Islet precursor cell (in vitro differentiated cells): Measurements from ENCODE around the gene ZNF506.
"Not testable (repeated sequence)": the region's sequence is repeated elsewhere in the genome, so short reads cannot be mapped to it uniquely, and the experiment has no call there.

ENCODE experiments used
- DNase-seq: peaks from one replicate; pipeline ENCODE4 v3.0.0-alpha.2; 2018

Gene ZNF506

DNA sequence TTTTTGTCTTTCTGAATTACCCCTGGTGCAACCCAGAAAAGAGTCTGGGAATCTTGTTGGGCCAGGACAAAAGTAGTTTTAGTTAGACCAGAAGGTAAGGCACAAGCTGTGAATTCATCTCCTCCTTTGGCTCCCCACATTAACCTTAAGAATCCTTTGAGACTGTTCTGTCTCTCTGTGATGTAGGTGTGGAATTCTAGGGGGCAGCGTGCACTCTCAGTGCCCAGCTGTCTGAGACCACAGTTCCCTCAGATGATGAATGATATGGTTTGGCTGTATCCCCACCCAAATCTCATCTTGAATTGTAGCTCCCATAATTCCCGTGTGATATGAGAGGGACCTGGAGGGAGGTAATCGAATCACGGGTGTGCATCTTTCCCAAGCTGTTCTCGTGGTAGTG lies 43.9 kb downstream of the ZNF506 start:
- DNase-seq, result no peak

DNA sequence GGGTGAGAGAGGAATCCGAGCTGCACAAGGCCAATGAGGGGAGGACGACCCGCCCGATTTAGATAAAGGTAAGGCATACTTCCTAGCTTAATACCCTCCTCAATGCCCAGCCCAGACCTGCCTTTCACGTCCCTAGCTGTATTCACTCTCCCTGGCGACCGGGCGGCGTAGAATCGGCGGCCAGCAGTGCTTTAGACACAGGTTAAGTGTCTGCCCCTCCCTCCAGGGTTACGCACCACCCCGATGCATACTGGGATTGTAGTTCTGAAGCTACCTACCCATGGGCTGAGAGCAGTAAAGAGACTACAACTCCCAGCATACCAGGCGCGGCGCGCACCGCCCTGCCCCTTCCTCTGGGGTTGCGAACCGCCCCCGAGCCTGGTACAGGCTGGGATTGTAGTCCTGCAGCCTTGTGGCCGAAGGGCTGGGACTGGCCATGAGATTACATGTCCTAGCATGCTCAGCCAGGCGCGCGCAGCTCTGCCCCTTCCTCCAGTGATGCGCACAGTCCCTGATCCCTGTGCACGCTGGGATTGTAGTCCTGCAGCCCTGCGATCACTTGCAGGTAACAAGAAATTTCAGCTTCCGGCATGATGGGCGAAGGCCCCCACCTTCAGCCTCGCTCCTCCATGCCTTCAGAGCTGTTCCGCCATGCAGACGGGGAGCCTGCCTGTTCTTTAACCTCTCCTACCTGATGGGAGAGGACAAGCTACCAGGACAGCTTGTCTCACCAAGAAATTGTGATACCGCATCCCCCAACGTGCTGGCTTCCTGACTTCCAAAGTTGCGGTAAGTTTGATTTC lies 45.1 kb downstream of the ZNF506 start:
- peak; percentile 100 for DNase-seq

DNA sequence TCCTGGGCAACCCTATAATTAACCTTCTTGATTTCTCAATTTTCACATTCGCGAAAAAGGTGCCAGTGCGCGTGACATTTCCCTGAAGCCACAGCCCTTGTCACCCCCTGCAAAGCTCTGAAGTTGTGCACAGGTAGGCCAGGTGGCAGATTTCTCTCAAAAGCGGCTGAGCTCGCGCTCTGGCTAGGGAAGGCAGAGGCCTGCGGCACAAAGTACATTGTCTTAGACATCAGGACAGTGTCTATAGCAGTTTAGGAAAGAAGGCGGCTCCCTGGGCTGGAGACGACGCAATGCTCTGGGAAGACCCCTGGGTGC lies 45.7 kb downstream of the ZNF506 start:
- no peak for DNase-seq

DNA sequence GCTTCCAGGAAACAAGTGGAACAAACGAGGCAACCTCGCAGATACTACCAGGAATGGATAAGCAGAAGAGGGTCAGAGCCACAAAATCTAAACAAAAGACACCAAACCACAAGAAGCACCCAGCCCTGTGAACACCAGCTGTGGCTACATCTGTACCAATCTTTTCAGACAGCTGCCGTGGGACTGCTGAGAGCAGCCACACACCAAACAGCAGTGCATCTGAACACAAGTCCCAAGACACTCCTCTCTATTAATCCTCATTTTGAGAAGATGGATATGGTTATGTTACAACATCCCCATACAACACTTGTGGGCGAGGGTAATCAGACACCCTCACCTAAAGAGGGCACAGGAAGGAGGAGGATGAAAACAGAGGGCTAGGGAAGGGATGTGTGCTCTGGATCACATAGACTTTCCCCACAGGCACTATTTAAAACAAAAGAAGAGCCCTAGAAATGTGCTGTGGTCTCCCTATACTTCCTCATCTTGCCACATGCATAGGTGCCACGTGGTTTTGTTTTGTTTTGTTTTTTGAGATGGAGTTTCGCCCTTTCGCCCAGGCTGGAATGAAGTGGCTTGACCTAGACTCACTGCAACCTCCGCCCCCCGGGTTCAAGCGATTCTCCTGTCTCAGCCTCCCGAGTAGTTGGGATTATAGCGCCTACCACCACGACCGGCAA lies 47.1 kb downstream of the ZNF506 start:
- DNase-seq, result no peak

DNA sequence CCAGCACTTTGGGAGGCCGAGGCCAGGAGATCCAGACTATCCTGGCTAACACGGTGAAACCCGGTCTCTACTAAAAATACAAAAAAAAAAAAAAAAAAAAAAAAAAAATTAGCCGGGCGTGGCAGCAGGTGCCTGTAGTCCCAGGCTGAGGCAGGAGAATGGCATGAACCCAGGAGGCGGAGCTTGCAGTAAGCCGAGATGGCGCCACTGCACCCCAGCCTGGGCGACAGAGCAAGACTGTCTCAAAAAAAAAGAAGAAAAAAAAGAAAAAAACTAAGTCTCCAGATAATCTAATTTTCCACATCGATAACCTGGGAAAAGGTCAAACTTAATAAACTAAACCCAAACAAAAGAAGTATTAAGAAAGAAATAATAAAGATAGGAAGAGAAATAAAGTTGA lies 49.6 kb downstream of the ZNF506 start:
- not testable (repeated sequence) for DNase-seq

DNA sequence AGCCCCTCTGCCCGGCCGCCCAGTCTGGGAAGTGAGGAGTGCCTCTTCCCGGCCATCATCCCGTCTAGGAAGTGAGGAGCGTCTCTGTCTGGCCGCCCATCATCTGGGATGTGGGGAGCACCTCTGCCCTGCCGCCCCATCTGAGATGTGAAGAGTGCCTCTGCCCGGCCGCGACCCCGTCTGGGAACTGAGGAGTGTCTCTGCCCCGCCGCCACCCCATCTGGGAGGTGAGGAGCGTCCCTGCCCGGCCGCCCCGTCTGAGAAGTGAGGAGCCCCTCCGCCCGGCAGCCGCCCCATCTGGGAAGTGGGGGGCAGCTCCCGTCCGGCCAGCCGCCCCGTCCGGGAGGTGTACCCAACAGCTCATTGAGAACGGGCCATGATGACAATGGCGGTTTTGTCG lies 51.6 kb downstream of the ZNF506 start:
- not testable (repeated sequence) for DNase-seq

DNA sequence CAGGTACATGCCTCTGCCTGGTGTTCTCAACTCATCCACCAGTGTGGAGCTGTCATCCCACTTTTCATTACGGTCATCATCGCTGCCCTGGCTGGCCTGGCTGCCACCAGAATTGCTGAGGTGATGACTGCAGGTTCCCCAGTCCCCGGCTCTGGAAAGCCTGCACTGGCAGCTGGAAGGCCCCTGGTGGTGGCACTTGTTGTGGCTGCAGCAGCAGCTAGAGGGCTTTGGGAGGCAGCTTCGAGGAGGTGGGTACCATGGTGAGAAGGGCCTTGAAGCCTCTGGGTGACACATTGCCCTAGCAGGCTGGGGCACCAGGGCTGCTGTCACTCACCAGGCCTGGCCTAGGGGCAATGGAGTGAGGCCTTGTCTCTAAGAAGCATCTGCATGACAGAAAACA lies 63.4 kb downstream of the ZNF506 start:
- peak; percentile 51 for DNase-seq

DNA sequence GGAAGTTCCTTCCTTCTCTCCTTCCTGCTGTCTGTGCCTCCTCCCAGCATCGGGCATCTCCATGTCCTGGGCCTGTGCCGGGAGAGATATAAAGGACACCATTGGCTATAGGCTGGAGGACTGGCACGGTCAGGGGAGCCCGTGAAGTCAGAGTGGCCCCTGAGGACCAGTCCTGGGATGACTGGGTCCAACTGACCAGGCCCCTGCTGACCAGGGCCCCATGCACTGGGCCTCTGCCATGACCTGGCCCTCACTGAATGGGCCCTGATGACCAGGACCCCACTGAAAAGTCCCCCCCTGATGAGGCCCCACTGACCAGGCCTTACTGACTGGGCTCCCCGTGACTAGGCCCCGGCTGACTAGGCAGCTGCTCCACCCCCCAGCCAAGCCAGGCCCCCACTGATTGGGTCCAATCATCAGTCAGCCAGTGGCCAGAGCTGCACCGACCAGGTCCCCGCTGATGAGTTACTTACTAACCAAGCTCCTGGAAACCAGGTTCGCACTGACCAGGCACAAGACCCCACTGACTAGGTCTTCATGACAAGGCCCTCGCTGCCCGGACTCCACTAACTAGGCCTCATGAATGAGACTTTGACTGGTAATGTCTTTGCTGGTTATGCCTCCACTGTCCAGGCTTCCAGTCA lies 68.7 kb downstream of the ZNF506 start:
- DNase-seq, result no peak

DNA sequence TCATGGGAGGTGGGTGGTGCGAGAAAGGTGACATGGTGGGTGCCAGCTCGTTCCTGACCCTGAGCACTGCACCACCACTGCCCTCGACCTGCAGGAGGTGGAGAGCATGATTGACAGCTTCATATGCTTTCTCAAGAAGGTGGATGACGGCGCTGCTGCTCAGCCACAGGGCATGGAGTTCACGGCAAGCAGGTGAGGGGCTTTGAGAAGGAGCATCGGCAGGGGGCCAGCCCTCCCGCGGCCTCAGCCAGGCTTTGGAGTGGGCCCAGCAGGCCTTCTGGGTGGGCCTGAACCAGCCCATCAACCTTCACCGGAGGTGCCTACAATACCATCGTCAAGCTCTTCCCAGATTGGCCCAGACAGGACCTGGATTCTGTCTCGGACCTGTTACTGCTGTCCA lies 69.7 kb downstream of the ZNF506 start:
- peak; percentile 45 for DNase-seq

DNA sequence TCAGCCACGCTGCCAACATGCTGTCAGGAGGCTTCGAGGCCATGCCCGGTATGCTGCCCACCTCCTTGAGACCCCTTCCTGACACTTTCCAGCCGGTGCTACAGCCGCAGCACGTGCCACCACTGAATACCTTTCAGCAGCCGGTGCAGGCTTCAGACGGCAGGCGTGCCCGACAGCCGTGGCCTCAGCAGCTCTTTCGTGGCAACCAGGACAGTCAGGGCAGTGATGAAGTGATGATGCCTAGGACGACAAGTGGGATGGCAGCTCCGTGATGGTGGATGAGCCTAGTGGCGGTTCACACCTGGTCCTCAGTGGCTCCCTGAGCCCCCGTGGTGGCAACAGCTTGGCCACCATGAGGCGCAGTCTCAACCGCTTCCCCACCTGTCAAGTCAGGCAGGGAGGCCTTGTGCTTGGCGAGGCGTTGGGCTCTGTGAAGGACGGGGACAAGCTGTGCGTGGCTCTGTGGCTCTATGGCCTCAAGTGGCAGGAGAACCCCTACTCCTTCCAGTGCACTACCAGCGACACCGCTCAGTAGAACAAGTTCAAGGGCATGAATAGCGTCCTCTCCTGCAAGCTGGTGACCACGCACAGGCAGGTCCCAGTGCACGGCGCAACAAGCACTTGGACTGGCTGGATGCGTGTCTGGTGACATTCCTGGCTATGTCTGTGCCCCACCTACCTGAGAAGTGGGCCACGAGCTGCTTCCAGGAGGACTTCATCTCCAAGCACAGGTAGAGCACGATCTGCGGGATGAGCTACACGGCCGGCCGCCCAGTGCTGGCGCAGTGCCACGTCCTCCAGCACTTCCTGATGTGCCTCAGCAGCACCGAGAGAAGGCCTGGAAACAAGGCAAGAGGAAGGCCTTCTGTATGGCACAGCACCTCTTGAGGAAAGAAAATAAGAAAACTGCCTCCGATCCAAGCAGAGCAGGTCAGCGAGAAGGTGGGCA lies 70.4 kb downstream of the ZNF506 start:
- DNase-seq, result no peak

DNA sequence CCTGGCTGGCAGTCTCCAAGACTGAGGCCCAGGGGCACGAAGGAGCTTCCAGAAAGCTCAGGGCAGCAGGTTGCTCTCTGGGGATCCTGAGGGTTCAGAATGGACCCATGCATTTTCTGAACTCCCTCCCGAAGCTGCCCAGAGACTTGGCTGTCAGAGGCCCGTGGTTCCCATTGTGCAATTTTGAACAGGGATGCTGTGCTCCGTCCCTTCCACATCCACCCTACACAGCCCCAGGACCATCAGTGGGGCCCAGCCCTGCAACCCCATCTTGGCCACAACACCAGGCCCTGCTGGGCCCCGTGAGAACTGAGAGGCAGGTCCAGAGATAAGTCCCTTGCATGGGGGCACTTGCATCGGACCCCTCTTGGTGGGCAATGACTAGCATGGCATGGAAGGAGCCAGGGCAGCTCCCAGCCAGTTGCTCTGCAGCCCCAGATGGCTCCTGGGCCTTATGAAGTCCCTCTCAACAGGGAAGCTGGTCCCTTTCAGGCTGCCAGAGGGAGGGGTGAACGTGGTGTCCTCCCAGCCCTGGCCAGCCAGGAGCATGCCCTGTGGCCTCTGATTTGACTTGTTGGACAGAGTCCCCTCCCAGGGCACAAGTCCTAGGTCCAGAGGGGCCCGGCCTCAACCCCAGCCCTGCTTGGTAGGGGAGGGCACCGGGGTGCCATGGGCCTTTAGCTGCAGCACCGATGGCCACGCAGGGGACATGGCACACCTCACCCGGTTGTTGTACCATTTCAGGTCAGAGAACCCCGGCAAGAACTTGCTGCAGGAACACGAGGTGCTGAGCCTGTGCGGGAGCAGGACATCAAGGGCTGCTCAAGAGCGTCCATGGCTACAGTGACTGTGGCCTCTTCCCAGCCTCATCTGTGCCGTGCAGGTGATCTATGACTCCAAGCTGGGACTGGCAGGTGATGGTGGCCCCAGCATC lies 71.4 kb downstream of the ZNF506 start:
- peak; percentile 43 for DNase-seq

DNA sequence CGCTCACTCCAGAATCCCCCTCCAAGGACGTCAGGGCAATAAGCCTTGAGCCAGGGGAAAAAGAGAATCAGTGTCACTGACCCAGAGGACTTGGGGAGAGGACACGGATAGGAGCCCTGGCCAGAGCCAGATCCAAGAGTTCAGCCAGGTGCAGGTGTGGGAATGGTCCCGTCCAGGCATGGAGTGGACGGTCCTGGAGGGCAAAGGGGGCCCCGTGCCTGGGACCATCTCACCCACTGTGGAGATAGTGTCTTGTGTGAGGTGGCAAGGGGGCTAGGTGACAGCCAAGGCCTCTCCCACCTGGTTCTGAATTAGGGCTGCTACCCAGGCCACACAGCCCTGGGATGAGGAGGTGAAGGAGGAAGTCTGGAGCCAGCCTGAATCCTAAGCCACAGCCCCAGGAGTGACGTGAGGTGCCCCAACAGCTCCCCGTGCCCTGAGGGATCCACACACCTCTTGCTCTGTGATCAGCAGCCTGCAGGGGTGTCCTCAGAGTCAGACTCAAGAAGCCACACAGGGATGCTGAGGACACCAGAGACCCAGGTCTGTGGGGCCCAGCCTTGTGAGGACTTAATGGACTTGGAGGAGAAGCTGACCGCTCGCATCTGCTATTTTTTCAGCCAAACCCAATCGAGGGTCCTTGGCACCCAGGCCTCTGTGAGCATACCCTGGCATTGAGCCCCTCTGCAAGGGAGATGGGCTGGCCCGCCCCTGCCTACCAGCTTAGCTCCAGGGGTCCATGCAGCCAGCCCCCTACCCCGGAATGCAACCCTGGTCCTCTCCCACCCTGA lies 72.2 kb downstream of the ZNF506 start:
- no peak for DNase-seq

DNA sequence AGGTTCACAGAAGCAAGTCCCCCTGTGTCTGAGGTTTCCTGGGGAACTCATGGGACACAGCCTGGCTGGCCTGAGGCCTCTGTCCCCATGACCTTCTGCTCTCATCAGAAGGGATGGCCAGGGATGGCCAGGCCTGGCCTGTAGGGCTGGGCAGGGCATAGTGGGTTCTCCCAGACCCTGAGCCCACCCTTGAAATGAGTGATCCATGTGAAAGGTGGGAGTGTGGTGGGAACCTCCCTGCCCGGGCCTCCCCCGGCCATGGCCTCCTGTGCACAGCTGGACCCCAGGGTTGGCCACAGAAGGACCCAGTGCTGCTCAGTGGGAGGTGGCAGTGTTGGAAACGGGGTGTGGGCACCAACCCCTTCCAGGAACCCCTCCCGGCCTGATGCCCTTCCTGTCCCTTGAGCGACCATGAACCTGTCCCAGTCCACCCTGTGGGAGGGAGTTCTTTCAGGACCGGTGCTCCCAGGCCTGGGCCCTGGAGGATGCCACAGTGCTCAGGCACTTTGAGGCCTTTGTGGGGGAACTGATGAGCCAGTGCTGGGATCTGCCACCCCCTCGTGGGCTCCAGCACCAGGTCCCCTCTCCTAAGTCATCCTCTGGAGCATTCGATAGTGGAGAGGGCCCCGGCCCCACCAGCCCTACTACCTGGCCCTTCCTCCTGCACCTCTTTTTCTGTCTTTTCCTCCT lies 73.2 kb downstream of the ZNF506 start:
- no peak for DNase-seq

DNA sequence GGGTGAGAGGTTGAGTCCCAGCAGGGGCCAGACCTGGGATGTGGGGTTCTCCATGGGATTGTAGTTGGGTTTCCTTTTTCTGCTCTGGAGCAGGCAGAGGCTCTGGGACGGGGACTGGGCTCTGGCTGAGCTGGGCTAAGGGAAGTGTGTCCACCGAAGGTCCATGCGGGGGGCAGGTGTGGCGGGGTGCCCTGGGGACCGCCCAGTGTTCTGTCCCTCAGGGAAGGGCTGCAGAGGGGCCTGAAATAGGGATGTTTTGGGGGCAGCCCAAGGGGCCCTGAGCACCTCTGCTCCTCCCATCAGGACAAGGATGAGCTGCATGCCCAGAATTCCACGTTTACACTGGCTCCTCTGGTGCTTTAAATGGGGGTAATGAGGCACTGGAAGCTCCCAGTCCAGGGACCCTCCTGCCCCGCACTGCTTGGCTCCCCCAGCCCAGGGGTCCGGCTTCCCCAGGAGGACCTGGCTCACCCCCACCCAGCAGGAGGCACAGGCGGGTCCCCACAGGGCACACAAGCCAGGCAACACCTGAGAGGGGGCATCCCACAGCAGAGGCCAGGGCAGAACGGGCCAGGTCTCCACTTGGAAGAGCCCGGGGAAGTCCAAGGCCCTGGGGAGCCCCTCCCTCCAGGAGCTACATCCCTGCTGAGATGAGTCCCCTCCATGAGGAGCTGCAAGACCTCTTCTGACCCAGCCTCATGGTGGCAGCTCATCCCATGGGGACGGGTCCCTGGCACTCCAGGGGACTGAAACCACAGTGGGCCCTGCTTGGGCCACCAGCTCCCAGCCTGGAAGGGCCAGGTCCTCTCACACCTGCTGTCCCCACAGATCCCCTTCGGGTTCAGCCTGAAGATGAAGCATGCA lies 74.0 kb downstream of the ZNF506 start:
- no peak for DNase-seq

DNA sequence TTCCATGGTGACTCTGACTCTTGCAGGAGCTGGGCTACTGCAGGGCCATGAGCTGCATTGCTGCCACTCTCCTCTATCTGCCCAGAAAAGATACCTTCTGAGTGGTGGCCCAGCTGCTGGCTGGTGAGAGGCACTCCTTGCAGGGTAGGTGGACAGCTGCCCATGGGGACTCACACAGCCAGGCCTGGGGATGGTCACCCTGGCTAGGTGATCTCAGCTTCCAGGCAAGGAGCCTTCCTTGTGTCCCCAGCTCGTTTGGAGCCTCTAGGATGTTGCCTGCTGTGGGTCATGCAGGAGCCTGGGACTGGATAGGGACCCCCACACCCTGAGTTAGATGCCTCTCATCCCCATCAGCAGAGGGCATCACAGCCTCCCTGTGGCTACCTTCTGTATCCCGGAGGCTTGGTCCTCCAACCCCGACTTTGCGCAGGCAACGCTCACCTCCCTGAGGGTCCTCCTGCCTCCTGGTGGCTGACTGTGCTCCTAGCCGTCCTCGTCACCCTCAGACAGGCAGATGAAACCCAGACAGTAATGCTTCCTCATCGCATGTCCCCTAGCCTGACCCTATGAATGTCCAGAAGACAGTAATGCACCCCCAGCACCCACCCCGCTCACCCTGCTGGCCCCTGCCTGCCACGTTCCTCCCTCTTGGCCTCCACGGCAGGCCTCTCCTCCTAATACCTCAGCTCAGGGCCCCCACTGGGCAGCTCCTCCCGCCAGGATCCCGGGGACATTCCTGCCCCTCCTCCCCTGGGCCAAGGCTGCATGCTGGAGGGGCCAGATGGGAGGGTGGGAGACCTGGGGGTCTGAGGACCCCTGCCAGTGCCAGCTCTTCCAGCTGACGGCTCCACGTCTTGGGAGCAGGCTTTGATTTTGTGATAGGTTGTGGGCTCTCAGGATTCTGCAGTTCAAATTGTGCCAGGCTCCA lies 75.0 kb downstream of the ZNF506 start:
- DNase-seq, result peak; percentile 45

DNA sequence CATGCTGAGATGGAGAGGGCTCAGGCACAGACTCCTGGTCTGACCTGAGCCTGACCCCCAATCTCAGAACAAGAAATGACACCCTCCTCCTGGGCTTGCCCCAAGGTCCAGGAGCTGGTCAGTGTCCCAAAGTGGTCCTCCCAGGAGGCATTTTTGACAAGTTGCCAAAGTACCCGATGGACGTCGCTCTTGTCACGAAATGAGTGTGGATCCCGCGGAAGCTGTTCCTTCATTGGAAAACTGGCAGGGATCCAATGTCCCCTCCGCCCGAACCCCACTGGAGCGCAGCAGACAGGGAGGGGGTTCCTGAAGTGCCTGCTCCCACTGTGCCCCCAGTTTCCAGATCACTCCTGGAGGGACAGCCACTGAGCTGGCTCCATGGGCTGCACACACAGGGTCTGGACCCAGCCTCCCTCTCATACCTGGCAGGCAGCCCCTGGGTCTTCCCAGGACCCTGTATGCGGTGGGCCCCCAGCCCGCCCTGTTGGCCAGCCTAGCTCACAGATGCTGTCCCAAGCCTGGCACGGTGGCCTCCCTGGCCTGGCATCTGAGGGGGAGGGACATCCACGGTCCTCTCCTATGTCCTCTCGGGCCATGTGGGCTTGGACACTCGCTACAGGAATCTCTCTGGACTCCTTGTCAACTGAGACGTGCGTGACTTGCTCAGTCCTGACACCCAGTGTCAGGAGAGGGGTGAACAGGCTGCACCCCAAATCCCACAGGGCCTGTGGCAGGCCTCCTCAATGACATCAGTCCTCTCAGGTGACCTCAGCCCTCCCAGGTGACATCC lies 75.9 kb downstream of the ZNF506 start:
- no peak for DNase-seq

DNA sequence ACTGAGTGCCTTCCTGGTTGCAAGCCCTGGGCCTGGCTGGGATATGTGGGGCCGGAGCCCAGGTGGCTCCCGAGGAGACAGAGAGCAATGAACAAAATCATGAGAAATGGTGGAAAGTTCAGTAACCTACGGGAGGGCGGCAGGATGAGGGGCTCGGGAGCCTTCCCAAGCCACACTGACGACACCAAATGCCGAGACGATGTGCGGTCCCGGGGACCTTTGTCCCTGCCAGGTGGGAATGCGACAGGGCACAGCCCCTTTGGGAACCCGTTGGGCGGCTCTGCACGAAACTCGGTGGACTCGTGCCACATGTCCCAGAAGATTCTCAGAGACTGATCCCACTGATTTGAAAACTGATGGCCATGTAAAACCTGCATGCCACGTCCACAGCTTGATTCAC lies 76.9 kb downstream of the ZNF506 start:
- DNase-seq, result no peak
